ENCODE measurements around the gene GLDN.

DNA sequence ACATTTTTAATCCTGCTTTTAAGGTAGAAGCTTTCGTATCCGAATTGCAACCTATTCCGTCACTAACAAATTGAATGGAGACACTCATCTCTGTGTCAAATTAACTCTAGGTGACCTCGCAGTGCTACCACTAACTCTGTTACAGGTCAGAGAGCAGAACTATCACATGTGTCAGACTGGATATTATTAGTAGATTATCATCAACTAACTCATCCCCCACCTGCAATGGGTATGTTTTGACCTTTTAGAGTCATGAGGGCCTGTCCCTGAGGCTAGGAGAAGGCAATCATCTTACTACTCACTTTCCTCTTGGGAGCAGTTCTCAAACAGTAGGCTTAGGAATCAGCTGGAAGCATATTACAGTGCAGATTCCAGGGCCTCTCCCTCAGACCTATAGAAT lies 2.0 kb downstream of the GLDN start:
- TF ChIP-seq, protein P1, sequence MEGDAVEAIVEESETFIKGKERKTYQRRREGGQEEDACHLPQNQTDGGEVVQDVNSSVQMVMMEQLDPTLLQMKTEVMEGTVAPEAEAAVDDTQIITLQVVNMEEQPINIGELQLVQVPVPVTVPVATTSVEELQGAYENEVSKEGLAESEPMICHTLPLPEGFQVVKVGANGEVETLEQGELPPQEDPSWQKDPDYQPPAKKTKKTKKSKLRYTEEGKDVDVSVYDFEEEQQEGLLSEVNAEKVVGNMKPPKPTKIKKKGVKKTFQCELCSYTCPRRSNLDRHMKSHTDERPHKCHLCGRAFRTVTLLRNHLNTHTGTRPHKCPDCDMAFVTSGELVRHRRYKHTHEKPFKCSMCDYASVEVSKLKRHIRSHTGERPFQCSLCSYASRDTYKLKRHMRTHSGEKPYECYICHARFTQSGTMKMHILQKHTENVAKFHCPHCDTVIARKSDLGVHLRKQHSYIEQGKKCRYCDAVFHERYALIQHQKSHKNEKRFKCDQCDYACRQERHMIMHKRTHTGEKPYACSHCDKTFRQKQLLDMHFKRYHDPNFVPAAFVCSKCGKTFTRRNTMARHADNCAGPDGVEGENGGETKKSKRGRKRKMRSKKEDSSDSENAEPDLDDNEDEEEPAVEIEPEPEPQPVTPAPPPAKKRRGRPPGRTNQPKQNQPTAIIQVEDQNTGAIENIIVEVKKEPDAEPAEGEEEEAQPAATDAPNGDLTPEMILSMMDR (IDR thresholded peaks at IDR 0.05; ENCODE audit: poor library complexity, severe bottlenecking): no peak
- no peak for TF ChIP-seq EP300 (conservative IDR thresholded peaks at IDR 0.05; ENCODE audit: poor library complexity, severe bottlenecking)
- TF ChIP-seq POLR2AphosphoS5 (IDR thresholded peaks at IDR 0.05): no peak

All from neural cell (in vitro differentiated cells).